Astrocyte of the cerebellum (primary cell): ENCODE results near the gene LHFPL3.

Experiments used
- DNase-seq: peaks from one replicate; pipeline ENCODE4 v3.0.0-alpha.2; 2011; ENCODE audit warnings: low read depth
- H3K4me3 ChIP-seq: 2 replicates; pipeline ENCODE4 v1.5.1; 2011; ENCODE audit warnings: mild to moderate bottlenecking, low read depth, low read length, moderate library complexity
- CTCF ChIP-seq: IDR thresholded peaks from 2 replicates; pipeline ENCODE4 v1.5.1; 2012; ENCODE audit warnings: low read length, low read depth, moderate library complexity, mild to moderate bottlenecking; ENCODE audit errors: missing control alignments
- in situ Hi-C: cut with HindIII; loops from 2 replicates; pipeline ENCODE4 v1.10.0; 2017; ENCODE audit warnings: low sequenced_read_pairs

Gene LHFPL3

GRCh38 chr7:104903846-104904245, 575.4 kb downstream of the LHFPL3 start:
- no peak overlapping the region for H3K4me3 ChIP-seq
- in situ Hi-C loops, result no loop called here
- no peak for DNase-seq
- no peak for TF ChIP-seq CTCF

- no peak for DNase-seq
- TF ChIP-seq CTCF, result no peak
- in situ Hi-C loops, result no loop called here
- no peak overlapping the region for H3K4me3 ChIP-seq
Measured at GRCh38 chr7:104906032-104906431, 577.6 kb downstream of the LHFPL3 start.

- no peak overlapping the region for H3K4me3 ChIP-seq
- in situ Hi-C loops, result no loop called here
- no peak for DNase-seq
- no peak for TF ChIP-seq CTCF
Measured at GRCh38 chr7:104906556-104906955, 578.2 kb downstream of the LHFPL3 start.

GRCh38 chr7:104908636-104909035, 580.2 kb downstream of the LHFPL3 start:
- DNase-seq, result no peak
- in situ Hi-C loops, result no loop called here
- H3K4me3 ChIP-seq, result no peak overlapping the region
- TF ChIP-seq CTCF, result no peak

- no peak for DNase-seq
- in situ Hi-C loops, result no loop called here
- no peak overlapping the region for H3K4me3 ChIP-seq
- TF ChIP-seq CTCF, result no peak
Measured at GRCh38 chr7:104909096-104909495, 580.7 kb downstream of the LHFPL3 start.

- in situ Hi-C loops, result no loop called here
- DNase-seq, result no peak
- H3K4me3 ChIP-seq, result no peak overlapping the region
- TF ChIP-seq CTCF, result no peak
Measured at GRCh38 chr7:104914421-104914820, 586.0 kb downstream of the LHFPL3 start.

- no peak overlapping the region for H3K4me3 ChIP-seq
- TF ChIP-seq CTCF, result no peak
- in situ Hi-C loops, result no loop called here
- no peak for DNase-seq
Measured at GRCh38 chr7:104921596-104921995, 593.2 kb downstream of the LHFPL3 start.
